GM12878 (cell line): ENCODE results near the gene MAN2B1.

Source experiments
- CEBPB ChIP-seq, 2 experiments: fragments of 150-350 bp in 1 of 2; IDR thresholded peaks; 2 replicates each; pipeline ENCODE4 v1.6.1; 2012 to 2014; ENCODE audit warnings: low read depth in 2 of 2, low read length in 2 of 2, borderline replicate concordance in 1 of 2, inconsistent platforms in 1 of 2
- CTCF ChIP-seq, 3 experiments: IDR thresholded peaks in 2 of 3; conservative IDR thresholded peaks in 1 of 3; 2 replicates each; pipeline ENCODE4 v1.5.1; 2011; ENCODE audit warnings: low read depth in 3 of 3, low read length in 3 of 3, mild to moderate bottlenecking in 3 of 3, control low read depth in 2 of 3, moderate library complexity in 2 of 3, inconsistent platforms in 1 of 3, mixed read lengths in 1 of 3; ENCODE audit not compliant: control insufficient read depth in 2 of 3, insufficient read depth in 1 of 3; ENCODE audit errors: extremely low read depth in 1 of 3
- E4F1 ChIP-seq: fragments of 450-650 bp; IDR thresholded peaks from 2 replicates; pipeline ENCODE4 v1.6.1; 2018; ENCODE audit warnings: borderline replicate concordance, mild to moderate bottlenecking; ENCODE audit not compliant: partially characterized antibody
- ETV6 ChIP-seq, 2 experiments: fragments of 450-650 bp in 1 of 2; IDR thresholded peaks in 1 of 2; conservative IDR thresholded peaks in 1 of 2; 2 replicates each; pipeline ENCODE4 v1.6.1; 2014; ENCODE audit warnings: antibody characterized with exemption in 1 of 2, borderline replicate concordance in 1 of 2, low read depth in 1 of 2, mild to moderate bottlenecking in 1 of 2, moderate library complexity in 1 of 2
- EZH2 ChIP-seq: IDR thresholded peaks from 2 replicates; pipeline ENCODE4 v1.6.1; 2012; ENCODE audit warnings: low read depth, mild to moderate bottlenecking, control low read depth, inconsistent platforms, low read length, borderline replicate concordance; ENCODE audit not compliant: control insufficient read depth
- NR2F1 ChIP-seq: fragments of 450-650 bp; conservative IDR thresholded peaks from 2 replicates; pipeline ENCODE4 v1.6.1; 2017; ENCODE audit warnings: mild to moderate bottlenecking
- POLR2A ChIP-seq: IDR thresholded peaks from 2 replicates; pipeline ENCODE4 v1.6.1; 2011; ENCODE audit warnings: low read depth, mild to moderate bottlenecking, low read length
- POLR2AphosphoS5 ChIP-seq: IDR thresholded peaks from 2 replicates; pipeline ENCODE4 v1.6.1; 2011; ENCODE audit warnings: mild to moderate bottlenecking, low read length, inconsistent platforms
- RAD21 ChIP-seq: IDR thresholded peaks from 2 replicates; pipeline ENCODE4 v1.6.1; 2011; ENCODE audit warnings: mild to moderate bottlenecking, low read depth, low read length, moderate library complexity; ENCODE audit not compliant: insufficient read depth
- YY1 ChIP-seq: IDR thresholded peaks from 2 replicates; pipeline ENCODE4 v1.6.1; 2011; ENCODE audit warnings: low read depth, mild to moderate bottlenecking, low read length

DNA sequence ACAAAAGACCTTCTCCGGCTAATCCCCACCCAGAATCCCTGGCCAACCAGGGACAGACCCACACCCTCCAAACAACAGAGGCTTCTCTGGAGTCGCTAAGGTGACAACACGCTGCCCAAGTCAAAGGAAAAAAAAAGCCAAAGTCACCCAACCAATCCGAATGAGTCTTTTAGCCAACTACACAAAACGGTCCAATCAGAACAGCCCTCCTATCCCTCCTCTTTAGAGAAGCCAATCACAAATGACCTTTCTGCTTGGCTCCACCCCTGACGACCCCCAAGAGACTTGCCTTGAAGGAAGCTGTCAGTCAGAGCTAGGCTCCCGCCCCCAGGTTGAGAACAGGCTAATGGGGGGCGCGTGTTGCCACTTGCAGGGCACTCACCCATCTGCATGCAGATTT, 36.5 kb upstream of the MAN2B1 start:
- TF ChIP-seq EZH2 = no peak
- TF ChIP-seq POLR2AphosphoS5 = no peak
- TF ChIP-seq ETV6 (conservative IDR thresholded peaks at IDR 0.05 in 1 of 2, IDR thresholded peaks at IDR 0.05 in 1 of 2; ENCODE audit: borderline replicate concordance in 1 of 2, low read depth in 1 of 2) = no peak
- TF ChIP-seq RAD21 = no peak
- TF ChIP-seq POLR2A = no peak
- no peak for TF ChIP-seq YY1
- no peak for TF ChIP-seq CEBPB (IDR thresholded peaks at IDR 0.05; ENCODE audit: borderline replicate concordance in 1 of 2, low read depth in 2 of 2, low read length in 2 of 2)
- no peak for TF ChIP-seq CTCF (IDR thresholded peaks at IDR 0.05 in 2 of 3, conservative IDR thresholded peaks at IDR 0.05 in 1 of 3; ENCODE audit: control insufficient read depth in 2 of 3, extremely low read depth in 1 of 3, insufficient read depth in 1 of 3, low read depth in 3 of 3, low read length in 3 of 3)
- no peak for TF ChIP-seq NR2F1
- TF ChIP-seq E4F1 = no peak
